B cell (primary cell): ENCODE results near the gene DGCR2. TPM values are rescaled to one million over a fixed set of nuclear protein-coding genes. Genes with fewer than 3 reads are reported as not detected.

Experiments
- ATAC-seq: fragments of 200-7000 bp; cut with Tn5 transposase; one replicate; pipeline ENCODE4 v1.10.0; 2021; ENCODE audit warnings: low read depth, mild to moderate bottlenecking, moderate number of reproducible peaks, moderate library complexity
- CTCF ChIA-PET: fragments of 350-600 bp; sonication (Branson Sonifier 250); formaldehyde crosslinking; loops from one replicate; lab custom pipeline; 2021; ENCODE audit warnings: antibody characterized with exemption, inconsistent platforms; lab: Charles Lee
- POLR2A ChIA-PET: fragments of 350-600 bp; sonication (Branson Sonifier 250); formaldehyde crosslinking; loops from one replicate; lab custom pipeline; 2021; ENCODE audit warnings: antibody characterized with exemption; lab: Charles Lee
- DNase-seq: peaks from one replicate; pipeline ENCODE4 v3.0.0; 2013
- H2AFZ ChIP-seq: 2 replicates; pipeline ENCODE4 v1.6.1; 2012; ENCODE audit warnings: mild to moderate bottlenecking, low read depth, low read length; ENCODE audit not compliant: insufficient read depth, poor library complexity, severe bottlenecking
- H3K27ac ChIP-seq, 2 donors: 1 replicate in 1 of 2; 2 replicates in 1 of 2; pipeline ENCODE4 v1.5.1; 2012 to 2013; ENCODE audit warnings: low read length in 2 of 2, mild to moderate bottlenecking in 2 of 2, moderate library complexity in 1 of 2
- H3K27me3 ChIP-seq, 4 experiments: fragments of 200-600 bp in 1 of 4; sonication (generic) in 1 of 4; replicated peaks in 1 of 4; 1 replicate in 2 of 4; 2 replicates in 2 of 4; pipeline versions ENCODE4 v1.6.1 to v1.7.0; 2013 to 2016; ENCODE audit warnings: low read length in 3 of 4, mild to moderate bottlenecking in 2 of 4, mixed read lengths in 1 of 4, moderate library complexity in 1 of 4; ENCODE audit not compliant: insufficient read depth in 4 of 4, control insufficient read depth in 3 of 4; ENCODE audit errors: control extremely low read depth in 1 of 4
- H3K36me3 ChIP-seq, 2 experiments: replicated peaks in 1 of 2; 1 replicate in 1 of 2; 2 replicates in 1 of 2; pipeline versions ENCODE4 v1.6.1 to v1.7.1; 2013; ENCODE audit warnings: low read length in 1 of 2; ENCODE audit not compliant: insufficient read depth in 2 of 2, control insufficient read depth in 1 of 2; ENCODE audit errors: control extremely low read depth in 1 of 2, extremely low read depth in 1 of 2
- H3K4me1 ChIP-seq, 2 donors: fragments of 200-600 bp in 1 of 2; sonication (generic) in 1 of 2; 1 replicate in 1 of 2; 2 replicates in 1 of 2; pipeline versions ENCODE4 v1.5.1 to v1.6.1; 2013 to 2017; ENCODE audit warnings: low read length in 2 of 2; ENCODE audit not compliant: control insufficient read depth in 2 of 2, insufficient read depth in 2 of 2
- H3K4me2 ChIP-seq: replicated peaks from 2 replicates; pipeline ENCODE3; 2012; ENCODE audit warnings: mild to moderate bottlenecking, low read depth, low read length; ENCODE audit not compliant: poor library complexity, severe bottlenecking
- H3K4me3 ChIP-seq, 5 experiments: fragments of 200-600 bp in 1 of 5; sonication (generic) in 1 of 5; 1 replicate in 3 of 5; 2 replicates in 2 of 5; pipeline versions ENCODE4 v1.5.1 to v1.7.0; 2011 to 2016; ENCODE audit warnings: low read length in 4 of 5, mild to moderate bottlenecking in 4 of 5, low read depth in 2 of 5, control low read depth in 1 of 5, moderate library complexity in 1 of 5; ENCODE audit not compliant: insufficient read depth in 1 of 5; ENCODE audit errors: control extremely low read depth in 1 of 5, extremely low read depth in 1 of 5
- H3K79me2 ChIP-seq: fragments of 200-600 bp; sonication (generic); one replicate; pipeline ENCODE4 v1.6.0; 2016; ENCODE audit warnings: low read length; ENCODE audit not compliant: control insufficient read depth, insufficient read depth
- H3K9ac ChIP-seq: fragments of 200-600 bp; sonication (generic); 2 replicates; pipeline ENCODE4 v1.6.1; 2017; ENCODE audit warnings: mild to moderate bottlenecking, low read length, moderate library complexity
- H3K9me3 ChIP-seq, 3 donors: one replicate each; pipeline versions ENCODE4 v1.6.1 to v1.7.1; 2013; ENCODE audit warnings: low read length in 2 of 3; ENCODE audit not compliant: control insufficient read depth in 2 of 3, insufficient read depth in 1 of 3; ENCODE audit errors: control extremely low read depth in 1 of 3
- H4K20me1 ChIP-seq: 2 replicates; pipeline ENCODE4 v1.6.0; 2012; ENCODE audit warnings: mild to moderate bottlenecking, low read length; ENCODE audit not compliant: insufficient read depth, control insufficient read depth, poor library complexity, severe bottlenecking
- H3K27ac Mint-ChIP-seq: one replicate; pipeline ENCODE4 v1.8.0; 2021; ENCODE audit warnings: mixed read lengths
- H3K27me3 Mint-ChIP-seq: one replicate; pipeline ENCODE4 v1.8.0; 2021; ENCODE audit warnings: mixed read lengths
- H3K4me1 Mint-ChIP-seq: one replicate; pipeline ENCODE4 v1.8.0; 2021; ENCODE audit warnings: mixed read lengths
- H3K4me3 Mint-ChIP-seq: one replicate; pipeline ENCODE4 v1.8.0; 2021; ENCODE audit warnings: mixed read lengths
- H3K9me3 Mint-ChIP-seq: one replicate; pipeline ENCODE4 v1.8.0; 2022; ENCODE audit warnings: mixed read lengths; ENCODE audit not compliant: insufficient read depth
- CTCF ChIP-seq: fragments of 200-600 bp; IDR thresholded peaks from one replicate; pipeline ENCODE4 v1.8.0; 2022; ENCODE audit warnings: antibody characterized with exemption, mild to moderate bottlenecking
- EZH2 ChIP-seq: IDR thresholded peaks from 2 replicates; pipeline ENCODE4 v1.6.1; 2012; ENCODE audit warnings: borderline replicate concordance, low read depth, mild to moderate bottlenecking, moderate library complexity, low read length; ENCODE audit not compliant: insufficient read depth, poor library complexity, severe bottlenecking
- WGBS: methylation state at CpG from one replicate; pipeline ENCODE4 v1.1.5; 2013; ENCODE audit warnings: missing lambda C conversion rate; ENCODE audit not compliant: insufficient coverage; 5-methylcytosine and 5-hydroxymethylcytosine counted together
- intact Hi-C: fragments of 100-400 bp; cut with micrococcal nuclease; formaldehyde crosslinking; loops from one replicate; pipeline ENCODE4 v1.10.0; 2022
- polyA plus RNA-seq: library from polyadenylated mRNA; depleted of rRNA; stranded (reverse); fragments of >200 nt; gene quantifications from 2 replicates; pipeline ENCODE4 v1.2.3, GENCODE V29; 2012
- total RNA-seq, 2 donors: library from RNA; stranded (reverse); fragments of 120-200 nt in 1 of 2; gene quantifications; 1 replicate in 1 of 2; 2 replicates in 1 of 2; pipeline versions ENCODE4 v1.2.3 to v1.2.4, GENCODE V29; 2013 to 2022

DGCR2 gene
- total and polyA plus RNA-seq, 2 donors (not counting 1 experiment from before 2014, with no cell fraction given) = 28.8 to 49.5 TPM

- H4K20me1 ChIP-seq = no peaks in the 10 kb centered on the region
- no peak overlapping the region for H3K27ac Mint-ChIP-seq
- H3K4me2 ChIP-seq = no peak overlapping the region
- H2AFZ ChIP-seq = no peak overlapping the region
- H3K9me3 Mint-ChIP-seq = no peaks in the 10 kb centered on the region
- intact Hi-C loops = no loop called here
- no peak for DNase-seq
- 89% methylated on average over 7 of the region's 7 CpGs for whole genome bisulfite sequencing
- no peaks in the 10 kb centered on the region for H3K27me3 ChIP-seq
- H3K4me1 ChIP-seq = no peaks in the 10 kb centered on the region
- ATAC-seq = no peak
- H3K4me1 Mint-ChIP-seq = no peaks in the 10 kb centered on the region
- H3K27ac ChIP-seq = no peak overlapping the region
- H3K27me3 Mint-ChIP-seq = no peaks in the 10 kb centered on the region
- no peak for TF ChIP-seq CTCF
- TF ChIP-seq EZH2 = no peak
- ChIA-PET CTCF (no interaction called here), POLR2A (no interaction called here)
- H3K4me3 Mint-ChIP-seq = no peak overlapping the region
- H3K4me3 ChIP-seq = no peak overlapping the region
- H3K36me3 ChIP-seq = peaks cover 0 to 15% of the 10 kb centered on the region in 2 experiments
- H3K79me2 ChIP-seq = no peaks in the 10 kb centered on the region
- H3K9me3 ChIP-seq = no peaks in the 10 kb centered on the region
- no peak overlapping the region for H3K9ac ChIP-seq
Measured at GRCh38 chr22:19128946-19129727, 6.9 kb upstream of the DGCR2 start.

- Histone ChIP-seq H3K79me2 (peaks cover 1% of the 10 kb centered on the region), H3K4me3 (no peak overlapping the region), H2AFZ (no peak overlapping the region), H3K4me2 (no peak overlapping the region), H4K20me1 (no peaks in the 10 kb centered on the region), H3K9me3 (no peaks in the 10 kb centered on the region), H3K4me1 (peaks cover 2% of the 10 kb centered on the region in 2 donors), H3K27ac (no peak overlapping the region), H3K36me3 (peaks cover 0 to 5% of the 10 kb centered on the region in 2 experiments), H3K27me3 (no peaks in the 10 kb centered on the region), H3K9ac (no peak overlapping the region)
- no peak for DNase-seq
- ChIA-PET POLR2A (interaction anchor here (0.6 kb wide), 1 partner anchor 9 kb away, joined by 9 read pairs; no protein-coding TSS in a partner anchor), CTCF (interaction anchor here (1.0 kb wide), 1 partner anchor 16 kb away, joined by 3 read pairs; the partner anchor contains the start of gene ESS2)
- H3K27ac Mint-ChIP-seq = no peak overlapping the region
- ATAC-seq = no peak
- no peak for TF ChIP-seq EZH2
- TF ChIP-seq CTCF = no peak
- H3K4me3 Mint-ChIP-seq = no peak overlapping the region
- 90% methylated on average over 7 of the region's 7 CpGs for WGBS
- H3K27me3 Mint-ChIP-seq = no peaks in the 10 kb centered on the region
- H3K4me1 Mint-ChIP-seq = no peaks in the 10 kb centered on the region
- H3K9me3 Mint-ChIP-seq = no peaks in the 10 kb centered on the region
- intact Hi-C loops = no loop called here
Measured at GRCh38 chr22:19128009-19128401, 5.8 kb upstream of the DGCR2 start.
